ENCODE data around the gene ERC1. TPM values are rescaled to one million over a fixed set of nuclear protein-coding genes. Genes with fewer than 3 reads are reported as not detected.

Gene ERC1
- total and polyA plus RNA-seq, 8 donors = 34.9 to 64.9 (median 40.8) TPM

DNA sequence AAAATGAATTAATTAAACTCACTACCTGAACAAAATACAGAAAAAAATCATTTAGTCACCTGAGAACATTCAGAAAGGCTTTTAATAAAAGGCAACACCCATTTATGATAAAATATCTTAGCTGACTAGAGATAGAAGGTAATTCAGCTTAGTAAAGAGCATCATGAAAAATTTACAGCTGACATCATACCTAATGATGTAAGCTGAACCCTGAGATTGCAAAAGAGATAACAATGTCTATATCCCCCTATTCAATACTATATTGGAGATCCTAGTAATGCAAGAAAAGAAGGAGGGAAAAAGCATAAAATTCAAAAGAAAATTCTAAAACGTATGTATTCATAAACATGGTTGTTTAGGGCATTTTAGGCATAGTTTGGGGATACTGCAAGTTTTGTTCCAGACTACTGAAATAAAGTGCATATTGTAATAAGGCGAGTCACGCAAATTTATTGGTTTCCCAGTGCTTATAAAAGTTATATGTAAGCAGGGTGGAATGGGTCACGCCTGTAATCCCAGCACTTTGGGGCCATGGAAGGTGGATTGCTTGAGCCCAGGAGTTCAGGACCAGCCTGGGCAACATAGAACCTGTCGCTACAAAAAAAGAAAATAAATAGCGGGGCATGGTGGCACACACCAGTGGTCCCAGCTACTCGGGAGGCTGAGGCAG, 311.3 kb downstream of the ERC1 start:
- ATAC-seq (no peak), DNase-seq (no peak)
- Histone ChIP-seq H3K9me3 (no peaks in the 10 kb centered on the region), H3K4me3 (no peak overlapping the region), H3K4me1 (peaks cover 0 to 23% of the 10 kb centered on the region in 2 donors), H3K27me3 (no peaks in the 10 kb centered on the region), H3K27ac (no peak overlapping the region), H3K36me3 (no peaks in the 10 kb centered on the region)
- TF ChIP-seq, protein P1, sequence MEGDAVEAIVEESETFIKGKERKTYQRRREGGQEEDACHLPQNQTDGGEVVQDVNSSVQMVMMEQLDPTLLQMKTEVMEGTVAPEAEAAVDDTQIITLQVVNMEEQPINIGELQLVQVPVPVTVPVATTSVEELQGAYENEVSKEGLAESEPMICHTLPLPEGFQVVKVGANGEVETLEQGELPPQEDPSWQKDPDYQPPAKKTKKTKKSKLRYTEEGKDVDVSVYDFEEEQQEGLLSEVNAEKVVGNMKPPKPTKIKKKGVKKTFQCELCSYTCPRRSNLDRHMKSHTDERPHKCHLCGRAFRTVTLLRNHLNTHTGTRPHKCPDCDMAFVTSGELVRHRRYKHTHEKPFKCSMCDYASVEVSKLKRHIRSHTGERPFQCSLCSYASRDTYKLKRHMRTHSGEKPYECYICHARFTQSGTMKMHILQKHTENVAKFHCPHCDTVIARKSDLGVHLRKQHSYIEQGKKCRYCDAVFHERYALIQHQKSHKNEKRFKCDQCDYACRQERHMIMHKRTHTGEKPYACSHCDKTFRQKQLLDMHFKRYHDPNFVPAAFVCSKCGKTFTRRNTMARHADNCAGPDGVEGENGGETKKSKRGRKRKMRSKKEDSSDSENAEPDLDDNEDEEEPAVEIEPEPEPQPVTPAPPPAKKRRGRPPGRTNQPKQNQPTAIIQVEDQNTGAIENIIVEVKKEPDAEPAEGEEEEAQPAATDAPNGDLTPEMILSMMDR (IDR thresholded peaks at IDR 0.05) = no peak
- intact Hi-C loops (cut with DNase I) = no loop called here

- no peak for ATAC-seq
- H3K27ac ChIP-seq = peak overlapping the region; percentile 39 to 82
- peaks cover 0 to 42% of the 10 kb centered on the region in 2 donors for H3K4me1 ChIP-seq
Measured at GRCh38 chr12:1305063-1305434, 314.0 kb downstream of the ERC1 start.

GRCh38 chr12:1305791-1306500, 314.9 kb downstream of the ERC1 start:
- DNase-seq (no peak), ATAC-seq (no peak)
- Histone ChIP-seq H3K36me3 (no peaks in the 10 kb centered on the region), H3K27ac (peak overlapping the region; percentile 34 to 82), H3K4me3 (no peak overlapping the region), H3K4me1 (peaks cover 0 to 49% of the 10 kb centered on the region in 2 donors), H3K27me3 (no peaks in the 10 kb centered on the region), H3K9me3 (no peaks in the 10 kb centered on the region)
- TF ChIP-seq, protein P1 (IDR thresholded peaks at IDR 0.05) = no peak
- intact Hi-C loops (cut with DNase I) = no loop called here

More at GRCh38 chr12:1305063-1305434, 314.0 kb downstream of the ERC1 start:
- no peaks in the 10 kb centered on the region for H3K36me3 ChIP-seq
- no peaks in the 10 kb centered on the region for H3K9me3 ChIP-seq
- H3K4me3 ChIP-seq = no peak overlapping the region
- TF ChIP-seq, protein P1 (IDR thresholded peaks at IDR 0.05) = no peak
- no peaks in the 10 kb centered on the region for H3K27me3 ChIP-seq
- no peak for DNase-seq
- intact Hi-C loops (cut with DNase I) = no loop called here

GRCh38 chr12:1306817-1307216, 315.8 kb downstream of the ERC1 start:
- H3K9me3 ChIP-seq = no peaks in the 10 kb centered on the region
- no peak overlapping the region for H3K4me3 ChIP-seq
- peaks cover 0 to 49% of the 10 kb centered on the region in 2 donors for H3K4me1 ChIP-seq
- H3K27me3 ChIP-seq = no peaks in the 10 kb centered on the region
- TF ChIP-seq, protein P1 (IDR thresholded peaks at IDR 0.05) = no peak
- DNase-seq (no peak), ATAC-seq (no peak)
- intact Hi-C loops (cut with DNase I) = no loop called here
- H3K36me3 ChIP-seq = no peaks in the 10 kb centered on the region
- H3K27ac ChIP-seq = peak overlapping the region in 1 of 2 donors; percentile 82

- no peak for DNase-seq
- H3K27ac ChIP-seq = peak overlapping the region in 1 of 2 donors; percentile 82
- ATAC-seq = no peak
- no peaks in the 10 kb centered on the region for H3K27me3 ChIP-seq
- intact Hi-C loops (cut with DNase I) = no loop called here
- no peaks in the 10 kb centered on the region for H3K36me3 ChIP-seq
- no peaks in the 10 kb centered on the region for H3K9me3 ChIP-seq
- peaks cover 0 to 49% of the 10 kb centered on the region in 2 donors for H3K4me1 ChIP-seq
- TF ChIP-seq, protein P1 (IDR thresholded peaks at IDR 0.05) = no peak
- no peak overlapping the region for H3K4me3 ChIP-seq
Measured at GRCh38 chr12:1307796-1308195, 316.8 kb downstream of the ERC1 start.
